Measurements from ENCODE around the gene ITIH1. TPM values are rescaled to one million over a fixed set of nuclear protein-coding genes. Genes with fewer than 3 reads are reported as not detected.

ITIH1 gene
- total and polyA plus RNA-seq, 9 of the 15 experiments (the other 6 are each of a cell fraction or from before 2014, with no cell fraction given) = 0.31 TPM; not detected in 8

DNA sequence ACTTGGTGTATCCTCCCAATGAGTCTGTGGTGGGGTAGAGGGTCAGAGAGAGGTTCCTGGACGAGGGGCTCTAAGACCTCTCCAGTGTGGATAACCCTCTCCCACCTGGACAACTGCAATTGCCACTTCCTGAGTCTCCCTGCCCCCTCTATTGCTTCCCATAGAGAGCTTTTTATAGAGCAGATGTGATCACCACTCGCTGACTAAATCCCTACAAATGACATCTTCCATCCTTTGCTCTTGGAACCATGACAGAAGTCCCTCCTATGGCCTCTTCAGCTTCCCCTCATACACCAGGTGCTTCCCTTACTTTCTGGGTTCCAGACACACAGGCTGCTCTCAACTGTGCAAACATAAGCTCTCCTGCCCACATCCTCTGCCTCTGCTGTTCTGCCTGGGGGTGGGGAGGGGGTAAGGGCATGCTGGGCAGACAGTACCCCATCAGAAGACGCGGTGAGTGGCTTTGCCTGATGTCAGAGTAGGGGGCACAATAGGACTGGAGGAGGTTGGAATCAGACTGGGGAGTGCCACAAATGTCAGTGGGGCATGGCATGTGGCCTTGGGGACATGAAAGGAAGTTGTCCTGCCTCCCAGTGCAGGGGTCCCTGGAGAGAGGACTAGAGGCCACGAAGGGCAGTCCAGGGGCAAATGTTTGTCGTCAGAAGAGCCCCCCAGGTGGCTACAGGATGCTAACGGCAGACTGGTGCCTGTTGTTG is 32.4 kb downstream of the ITIH1 start:
- intact Hi-C loops (cut with micrococcal nuclease) = no loop called here
- in situ Hi-C loops (cut with MboI) = no loop called here
- no peak overlapping the region for H3K4me2 ChIP-seq (ENCODE audit: insufficient read depth, low read length)
- DNase-seq (ENCODE audit: extremely low read depth in 1 of 4, low spot score in 3 of 4) (no peak), FAIRE-seq (no peak), ATAC-seq (no peak)
- H3K9me1 ChIP-seq (ENCODE audit: control insufficient read depth, insufficient read depth, low read length) = no peaks in the 10 kb centered on the region
- BruUV-seq (replicated peaks) = no TSS peak
- H3K4me3 ChIP-seq = no peak overlapping the region
- H3K9ac ChIP-seq (ENCODE audit: insufficient read depth in 1 of 2, low read depth in 2 of 2, low read length in 2 of 2) = no peak overlapping the region
- H3K79me2 ChIP-seq (ENCODE audit: control insufficient read depth, insufficient read depth, low read length) = no peaks in the 10 kb centered on the region
- peaks cover 0 to 30% of the 10 kb centered on the region in 2 experiments; a peak in 3 of 5 replicates for H3K27me3 ChIP-seq (ENCODE audit: control insufficient read depth in 2 of 2, insufficient read depth in 2 of 2, low read length in 2 of 2)
- no peaks in the 10 kb centered on the region for H3K4me1 ChIP-seq (replicated peaks in 1 of 2; ENCODE audit: control insufficient read depth in 2 of 2, insufficient read depth in 2 of 2, low read length in 2 of 2)
- ChIA-PET POLR2A (no interaction called here), CTCF (ENCODE audit: low intra/inter-chr PET ratio) (no interaction called here)
- no peaks in the 10 kb centered on the region for H3K9me3 ChIP-seq (replicated peaks; ENCODE audit: control insufficient read depth, insufficient read depth, low read depth, low read length)
- no peaks in the 10 kb centered on the region for H3K36me3 ChIP-seq (ENCODE audit: control insufficient read depth, insufficient read depth, low read length)
- no peaks in the 10 kb centered on the region for H4K20me1 ChIP-seq (replicated peaks; ENCODE audit: control insufficient read depth, insufficient read depth, low read length)
- WGBS (ENCODE audit: insufficient coverage, low coverage, missing lambda C conversion rate) = 0% methylated on average over 7 of the region's 7 CpGs
- no peak overlapping the region for H3K27ac ChIP-seq (ENCODE audit: extremely low read depth, low read depth, low read length)
- no peak overlapping the region for H2AFZ ChIP-seq (ENCODE audit: low read depth, low read length)
- TF ChIP-seq CBFA2T3 (IDR thresholded peaks at IDR 0.05) = no peak
- no peak for TF ChIP-seq XRCC4 (IDR thresholded peaks at IDR 0.05; ENCODE audit: extremely low read depth, insufficient read depth, insufficient read length)
- no peak for TF ChIP-seq SIRT6 (IDR thresholded peaks at IDR 0.05; ENCODE audit: low read depth, low read length)
- no peak for TF ChIP-seq BCL6 (CRISPR knock-in tag; IDR thresholded peaks at IDR 0.05)
- no peak for TF ChIP-seq DDX20 (tag; IDR thresholded peaks at IDR 0.05; ENCODE audit: low read depth)
- TF ChIP-seq MTA1 (IDR thresholded peaks at IDR 0.05; ENCODE audit: borderline replicate concordance) = no peak
- no peak for TF ChIP-seq OTX1 (CRISPR knock-in tag; IDR thresholded peaks at IDR 0.05)
